ENCODE data around the gene AGTR1.

Gene AGTR1

DNA sequence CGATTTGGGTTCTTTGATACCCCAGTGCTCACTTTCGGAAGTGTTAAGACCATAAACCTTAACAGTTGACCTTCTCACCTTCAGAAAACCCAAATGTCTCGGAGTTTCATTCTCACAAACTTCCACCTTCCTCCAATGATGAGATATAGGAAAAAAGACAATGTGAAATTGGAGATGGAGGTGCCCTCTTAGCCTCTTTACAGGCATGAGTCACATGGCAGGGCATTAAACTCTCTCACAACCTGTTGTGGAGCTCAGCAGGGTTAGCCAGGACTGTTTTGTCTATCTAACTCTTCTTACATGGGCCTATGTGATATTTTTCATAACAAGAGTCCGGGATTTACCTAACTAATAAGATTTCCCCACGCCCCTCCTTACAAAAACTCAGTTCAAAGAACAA, 10.7 kb downstream of the AGTR1 start:
- Histone ChIP-seq H3K9me2 (replicated peaks; ENCODE audit: control insufficient read depth, low read length) (no peaks in the 10 kb centered on the region), H3K4me3 (ENCODE audit: low read length) (no peak overlapping the region), H3K36me3 (ENCODE audit: control insufficient read depth, low read length) (no peaks in the 10 kb centered on the region), H3K4me2 (ENCODE audit: low read length) (no peak overlapping the region), H3K27ac (ENCODE audit: low read depth, low read length) (no peak overlapping the region), H3K79me2 (ENCODE audit: control insufficient read depth, low read length) (no peaks in the 10 kb centered on the region), H3K4me1 (ENCODE audit: control insufficient read depth, low read length) (no peaks in the 10 kb centered on the region), H3K27me3 (ENCODE audit: control insufficient read depth, low read length) (no peaks in the 10 kb centered on the region), H4K20me1 (ENCODE audit: control insufficient read depth, insufficient read depth, low read depth, low read length) (no peaks in the 10 kb centered on the region), H3K9me3 (ENCODE audit: control insufficient read depth, insufficient read depth, low read length) (no peaks in the 10 kb centered on the region), H3F3A (ENCODE audit: control insufficient read depth, insufficient read depth) (no peaks in the 10 kb centered on the region)
- TF ChIP-seq EZH2phosphoT487 (IDR thresholded peaks at IDR 0.05; ENCODE audit: borderline replicate concordance, low read length): no peak
- TF ChIP-seq, protein P1, sequence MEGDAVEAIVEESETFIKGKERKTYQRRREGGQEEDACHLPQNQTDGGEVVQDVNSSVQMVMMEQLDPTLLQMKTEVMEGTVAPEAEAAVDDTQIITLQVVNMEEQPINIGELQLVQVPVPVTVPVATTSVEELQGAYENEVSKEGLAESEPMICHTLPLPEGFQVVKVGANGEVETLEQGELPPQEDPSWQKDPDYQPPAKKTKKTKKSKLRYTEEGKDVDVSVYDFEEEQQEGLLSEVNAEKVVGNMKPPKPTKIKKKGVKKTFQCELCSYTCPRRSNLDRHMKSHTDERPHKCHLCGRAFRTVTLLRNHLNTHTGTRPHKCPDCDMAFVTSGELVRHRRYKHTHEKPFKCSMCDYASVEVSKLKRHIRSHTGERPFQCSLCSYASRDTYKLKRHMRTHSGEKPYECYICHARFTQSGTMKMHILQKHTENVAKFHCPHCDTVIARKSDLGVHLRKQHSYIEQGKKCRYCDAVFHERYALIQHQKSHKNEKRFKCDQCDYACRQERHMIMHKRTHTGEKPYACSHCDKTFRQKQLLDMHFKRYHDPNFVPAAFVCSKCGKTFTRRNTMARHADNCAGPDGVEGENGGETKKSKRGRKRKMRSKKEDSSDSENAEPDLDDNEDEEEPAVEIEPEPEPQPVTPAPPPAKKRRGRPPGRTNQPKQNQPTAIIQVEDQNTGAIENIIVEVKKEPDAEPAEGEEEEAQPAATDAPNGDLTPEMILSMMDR (IDR thresholded peaks at IDR 0.05; ENCODE audit: low read depth, low read length, poor library complexity, severe bottlenecking): no peak

DNA sequence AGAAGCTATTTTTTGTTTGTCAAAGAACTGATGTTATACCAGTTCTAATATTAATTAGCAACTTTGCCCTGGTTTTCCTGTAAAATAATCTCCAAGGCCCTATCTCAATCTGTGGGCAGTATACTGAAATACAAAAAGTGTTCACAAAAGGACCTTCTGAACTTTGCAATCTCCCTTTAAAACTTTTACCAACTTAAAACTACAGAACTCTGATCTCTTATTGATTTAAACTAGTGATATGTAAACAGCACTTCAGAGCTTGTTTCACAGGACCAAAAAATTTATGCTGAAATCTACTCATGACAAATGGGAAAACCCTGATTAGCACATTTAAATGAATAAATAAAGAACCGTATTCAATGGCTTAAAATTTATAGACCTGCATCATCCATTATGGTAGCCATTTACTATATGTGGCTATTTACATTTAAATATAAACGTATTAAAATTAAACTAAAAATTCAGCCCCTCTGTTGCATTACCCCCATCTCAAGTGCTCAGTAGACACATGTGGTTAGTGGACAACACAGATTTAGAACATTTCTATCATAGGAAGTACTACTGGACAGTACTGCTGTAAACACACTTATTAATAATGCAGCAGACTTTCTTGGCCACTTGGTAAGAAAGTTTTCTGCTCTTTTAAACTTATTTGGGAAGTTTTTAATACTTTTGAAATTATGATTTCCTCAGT, 12.0 kb downstream of the AGTR1 start:
- H3K79me2 ChIP-seq (ENCODE audit: control insufficient read depth, low read length): no peaks in the 10 kb centered on the region
- no peaks in the 10 kb centered on the region for H3K27me3 ChIP-seq (ENCODE audit: control insufficient read depth, low read length)
- H3K36me3 ChIP-seq (ENCODE audit: control insufficient read depth, low read length): no peaks in the 10 kb centered on the region
- no peak overlapping the region for H3K4me2 ChIP-seq (ENCODE audit: low read length)
- TF ChIP-seq EZH2phosphoT487 (IDR thresholded peaks at IDR 0.05; ENCODE audit: borderline replicate concordance, low read length): no peak
- TF ChIP-seq, protein P1 (IDR thresholded peaks at IDR 0.05; ENCODE audit: low read depth, low read length, poor library complexity, severe bottlenecking): no peak
- H4K20me1 ChIP-seq (ENCODE audit: control insufficient read depth, insufficient read depth, low read depth, low read length): no peaks in the 10 kb centered on the region
- no peaks in the 10 kb centered on the region for H3F3A ChIP-seq (ENCODE audit: control insufficient read depth, insufficient read depth)
- H3K4me1 ChIP-seq (ENCODE audit: control insufficient read depth, low read length): no peaks in the 10 kb centered on the region
- no peaks in the 10 kb centered on the region for H3K9me3 ChIP-seq (ENCODE audit: control insufficient read depth, insufficient read depth, low read length)
- H3K9me2 ChIP-seq (replicated peaks; ENCODE audit: control insufficient read depth, low read length): no peaks in the 10 kb centered on the region
- no peak overlapping the region for H3K4me3 ChIP-seq (ENCODE audit: low read length)
- no peak overlapping the region for H3K27ac ChIP-seq (ENCODE audit: low read depth, low read length)

DNA sequence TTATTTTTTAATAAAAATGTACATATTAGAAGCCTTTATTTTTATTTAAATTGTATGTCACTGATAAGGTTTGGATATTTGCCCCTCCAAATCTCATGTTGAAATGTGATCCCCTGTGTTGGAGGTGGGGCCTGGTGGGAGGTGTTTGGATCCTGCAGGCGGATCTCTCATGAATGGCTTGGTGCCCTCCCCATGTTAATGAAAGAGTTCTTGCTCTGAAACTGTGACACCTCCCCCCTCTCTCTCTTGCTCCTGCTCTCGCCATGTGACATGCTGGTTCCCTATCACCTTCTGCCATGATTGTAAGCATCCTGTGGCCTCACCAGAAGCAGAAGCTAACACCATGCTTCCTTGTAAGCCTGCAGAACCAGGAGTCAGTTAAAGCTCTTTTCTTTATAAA, 13.0 kb downstream of the AGTR1 start:
- Histone ChIP-seq H3K27ac (ENCODE audit: low read depth, low read length) (no peak overlapping the region), H3K9me3 (ENCODE audit: control insufficient read depth, insufficient read depth, low read length) (no peaks in the 10 kb centered on the region), H3K36me3 (ENCODE audit: control insufficient read depth, low read length) (no peaks in the 10 kb centered on the region), H3K4me2 (ENCODE audit: low read length) (no peak overlapping the region), H3K4me3 (ENCODE audit: low read length) (no peak overlapping the region), H3K27me3 (ENCODE audit: control insufficient read depth, low read length) (no peaks in the 10 kb centered on the region), H3F3A (ENCODE audit: control insufficient read depth, insufficient read depth) (no peaks in the 10 kb centered on the region), H3K79me2 (ENCODE audit: control insufficient read depth, low read length) (no peaks in the 10 kb centered on the region), H3K4me1 (ENCODE audit: control insufficient read depth, low read length) (no peaks in the 10 kb centered on the region), H3K9me2 (replicated peaks; ENCODE audit: control insufficient read depth, low read length) (no peaks in the 10 kb centered on the region), H4K20me1 (ENCODE audit: control insufficient read depth, insufficient read depth, low read depth, low read length) (no peaks in the 10 kb centered on the region)
- TF ChIP-seq, protein P1 (IDR thresholded peaks at IDR 0.05; ENCODE audit: low read depth, low read length, poor library complexity, severe bottlenecking): no peak
- no peak for TF ChIP-seq EZH2phosphoT487 (IDR thresholded peaks at IDR 0.05; ENCODE audit: borderline replicate concordance, low read length)

Measured in DOHH2 (cell line).